OCI-M2 (cell line): ENCODE measurements around the gene MAP4K2.
A peak's percentile ranks its signal among the peaks of the same experiment; 100 is the strongest.
"Not testable (repeated sequence)": the region's sequence is repeated elsewhere in the genome, so short reads cannot be mapped to it uniquely, and the experiment has no call there.

ENCODE experiments used
- DNase-seq: peaks from one replicate; lab custom pipeline; 2025; ENCODE audit not compliant: unreplicated experiment; lab: John Stamatoyannopoulos, UW

MAP4K2 gene

GRCh38 chr11:64803158-64803845 lies at the start of gene MAP4K2:
Gene MAP4K2 (minus strand): TSS chr11:64803214. CDS start chr11:64803149, 65 bp downstream.
- DNase-seq = no peak

GRCh38 chr11:64851831-64852351 lies 48.9 kb upstream of the MAP4K2 start:
- DNase-seq = no peak

- no peak for DNase-seq
These were observed 48.1 kb upstream of the MAP4K2 start for GRCh38 chr11:64850979-64851567.

- no peak for DNase-seq
These were observed 46.8 kb upstream of the MAP4K2 start for GRCh38 chr11:64849598-64850356.

GRCh38 chr11:64848826-64849597 lies 46.0 kb upstream of the MAP4K2 start:
- DNase-seq = no peak

- no peak for DNase-seq
These were observed 45.3 kb upstream of the MAP4K2 start for GRCh38 chr11:64848214-64848825.

- peak; percentile 12 for DNase-seq
These were observed 44.1 kb upstream of the MAP4K2 start for GRCh38 chr11:64846998-64847666.

GRCh38 chr11:64845776-64846129 lies 42.7 kb upstream of the MAP4K2 start:
- DNase-seq = not testable (repeated sequence)

- DNase-seq = no peak
These were observed 42.2 kb upstream of the MAP4K2 start for GRCh38 chr11:64845129-64845775.

GRCh38 chr11:64844330-64845128 lies 41.5 kb upstream of the MAP4K2 start, which contains the start of gene CDC42BPG:
Gene CDC42BPG (minus strand): TSS chr11:64844653. CDS start chr11:64844569, 84 bp downstream.
- DNase-seq = no peak

GRCh38 chr11:64843686-64844329 lies 40.8 kb upstream of the MAP4K2 start:
- DNase-seq = no peak

GRCh38 chr11:64842851-64843685 lies 40.1 kb upstream of the MAP4K2 start:
- DNase-seq = no peak

GRCh38 chr11:64842366-64842759 lies 39.3 kb upstream of the MAP4K2 start:
- no peak for DNase-seq

- no peak for DNase-seq
These were observed 38.8 kb upstream of the MAP4K2 start for GRCh38 chr11:64841592-64842365.

- DNase-seq = no peak
These were observed 37.1 kb upstream of the MAP4K2 start for GRCh38 chr11:64839887-64840782.

- no peak for DNase-seq
These were observed 36.3 kb upstream of the MAP4K2 start for GRCh38 chr11:64839335-64839734.
